ENCODE measurements around the gene JPH2. TPM values are rescaled to one million over a fixed set of nuclear protein-coding genes. Genes with fewer than 3 reads are reported as not detected.

JPH2 gene
- total and polyA plus RNA-seq, 2 experiments from 2014 or later: 0.16 to 1.1 TPM

GRCh38 chr20:44081476-44081875, 105.5 kb downstream of the JPH2 start:
- Mint-ChIP-seq H3K4me3 (no peak overlapping the region), H3K27ac (no peak overlapping the region), H3K36me3 (ENCODE audit: low read depth) (no peaks in the 10 kb centered on the region), H3K4me1 (no peaks in the 10 kb centered on the region), H3K27me3 (ENCODE audit: insufficient read depth, low read depth, poor library complexity) (no peaks in the 10 kb centered on the region), H3K9me3 (no peaks in the 10 kb centered on the region)
- no peak overlapping the region for H3K27ac ChIP-seq (ENCODE audit: low read depth)
- no peak for DNase-seq (ENCODE audit: low spot score)
- TF ChIP-seq ZNF114 (CRISPR knock-in tag; IDR thresholded peaks at IDR 0.05): no peak
- no peak for TF ChIP-seq ZNF462 (CRISPR knock-in tag; IDR thresholded peaks at IDR 0.05)
- no peak for TF ChIP-seq JUNB (IDR thresholded peaks at IDR 0.05; ENCODE audit: unreplicated experiment)
- no peak for TF ChIP-seq CREB1 (CRISPR knock-in tag; IDR thresholded peaks at IDR 0.05; ENCODE audit: low read depth)
- no peak for TF ChIP-seq ETS1 (IDR thresholded peaks at IDR 0.05)
- TF ChIP-seq REST (IDR thresholded peaks at IDR 0.05; ENCODE audit: unreplicated experiment): no peak
- TF ChIP-seq ZNF331 (CRISPR knock-in tag; IDR thresholded peaks at IDR 0.05; ENCODE audit: low read depth): no peak
- TF ChIP-seq POLR2AphosphoS5 (IDR thresholded peaks at IDR 0.05; ENCODE audit: low read depth): no peak
- TF ChIP-seq EZH2 (IDR thresholded peaks at IDR 0.05; ENCODE audit: low read depth, unreplicated experiment): no peak
- no peak for TF ChIP-seq NANOG (IDR thresholded peaks at IDR 0.05; ENCODE audit: borderline replicate concordance)
- TF ChIP-seq EZH2phosphoT487 (IDR thresholded peaks at IDR 0.05; ENCODE audit: unreplicated experiment): no peak
- TF ChIP-seq STAT1 (IDR thresholded peaks at IDR 0.05; ENCODE audit: unreplicated experiment): no peak
- TF ChIP-seq CTCF (conservative IDR thresholded peaks at IDR 0.05; ENCODE audit: low read depth in 2 of 2): no peak
- no peaks in the 10 kb centered on the region for H3F3A ChIP-seq (replicated peaks; ENCODE audit: low read depth)
- no peak for ATAC-seq
- no peak overlapping the region for H3K4me2 ChIP-seq
- H3K9me2 ChIP-seq (ENCODE audit: insufficient read depth): no peaks in the 10 kb centered on the region
- no peaks in the 10 kb centered on the region for H3K4me1 ChIP-seq (ENCODE audit: insufficient read depth)
- H3K27me3 ChIP-seq (ENCODE audit: insufficient read depth): no peaks in the 10 kb centered on the region
- no peaks in the 10 kb centered on the region for H4K20me1 ChIP-seq (replicated peaks; ENCODE audit: insufficient read depth)
- H3K36me3 ChIP-seq (ENCODE audit: insufficient read depth): no peaks in the 10 kb centered on the region
- no peak overlapping the region for H2AFZ ChIP-seq
- H3K4me3 ChIP-seq: no peak overlapping the region
- H3K79me2 ChIP-seq (replicated peaks; ENCODE audit: insufficient read depth): no peaks in the 10 kb centered on the region

Data from GM23338 (cell line).